ENCODE results near the gene MED27.

DNA sequence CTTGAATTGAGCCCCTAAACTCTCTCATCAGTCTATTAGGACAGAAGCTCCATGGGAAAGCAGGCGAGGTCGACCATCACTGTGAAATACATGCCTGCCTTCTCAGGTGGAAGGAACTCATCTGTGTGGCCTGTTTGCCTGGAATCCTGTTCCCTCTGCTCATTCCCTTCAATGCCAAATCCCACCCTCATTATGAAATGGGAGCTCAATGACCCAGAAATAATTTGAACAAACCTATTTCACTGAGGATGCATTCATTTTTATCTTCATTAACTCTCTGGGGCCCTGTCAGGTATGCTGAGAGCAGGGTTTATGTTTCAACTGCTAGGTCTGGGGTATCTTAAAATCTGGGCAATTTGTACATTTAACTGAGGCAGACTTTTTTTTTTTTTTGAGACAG is 142.2 kb downstream of the MED27 start:
- TF ChIP-seq, protein P1, sequence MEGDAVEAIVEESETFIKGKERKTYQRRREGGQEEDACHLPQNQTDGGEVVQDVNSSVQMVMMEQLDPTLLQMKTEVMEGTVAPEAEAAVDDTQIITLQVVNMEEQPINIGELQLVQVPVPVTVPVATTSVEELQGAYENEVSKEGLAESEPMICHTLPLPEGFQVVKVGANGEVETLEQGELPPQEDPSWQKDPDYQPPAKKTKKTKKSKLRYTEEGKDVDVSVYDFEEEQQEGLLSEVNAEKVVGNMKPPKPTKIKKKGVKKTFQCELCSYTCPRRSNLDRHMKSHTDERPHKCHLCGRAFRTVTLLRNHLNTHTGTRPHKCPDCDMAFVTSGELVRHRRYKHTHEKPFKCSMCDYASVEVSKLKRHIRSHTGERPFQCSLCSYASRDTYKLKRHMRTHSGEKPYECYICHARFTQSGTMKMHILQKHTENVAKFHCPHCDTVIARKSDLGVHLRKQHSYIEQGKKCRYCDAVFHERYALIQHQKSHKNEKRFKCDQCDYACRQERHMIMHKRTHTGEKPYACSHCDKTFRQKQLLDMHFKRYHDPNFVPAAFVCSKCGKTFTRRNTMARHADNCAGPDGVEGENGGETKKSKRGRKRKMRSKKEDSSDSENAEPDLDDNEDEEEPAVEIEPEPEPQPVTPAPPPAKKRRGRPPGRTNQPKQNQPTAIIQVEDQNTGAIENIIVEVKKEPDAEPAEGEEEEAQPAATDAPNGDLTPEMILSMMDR (tag by site-specific recombination; IDR thresholded peaks at IDR 0.05), result no peak
- TF ChIP-seq ZFHX2 (tag by site-specific recombination; conservative IDR thresholded peaks at IDR 0.05), result no peak
- TF ChIP-seq SP2 (tag by site-specific recombination; IDR thresholded peaks at IDR 0.05), result no peak
- TF ChIP-seq, protein P2, sequence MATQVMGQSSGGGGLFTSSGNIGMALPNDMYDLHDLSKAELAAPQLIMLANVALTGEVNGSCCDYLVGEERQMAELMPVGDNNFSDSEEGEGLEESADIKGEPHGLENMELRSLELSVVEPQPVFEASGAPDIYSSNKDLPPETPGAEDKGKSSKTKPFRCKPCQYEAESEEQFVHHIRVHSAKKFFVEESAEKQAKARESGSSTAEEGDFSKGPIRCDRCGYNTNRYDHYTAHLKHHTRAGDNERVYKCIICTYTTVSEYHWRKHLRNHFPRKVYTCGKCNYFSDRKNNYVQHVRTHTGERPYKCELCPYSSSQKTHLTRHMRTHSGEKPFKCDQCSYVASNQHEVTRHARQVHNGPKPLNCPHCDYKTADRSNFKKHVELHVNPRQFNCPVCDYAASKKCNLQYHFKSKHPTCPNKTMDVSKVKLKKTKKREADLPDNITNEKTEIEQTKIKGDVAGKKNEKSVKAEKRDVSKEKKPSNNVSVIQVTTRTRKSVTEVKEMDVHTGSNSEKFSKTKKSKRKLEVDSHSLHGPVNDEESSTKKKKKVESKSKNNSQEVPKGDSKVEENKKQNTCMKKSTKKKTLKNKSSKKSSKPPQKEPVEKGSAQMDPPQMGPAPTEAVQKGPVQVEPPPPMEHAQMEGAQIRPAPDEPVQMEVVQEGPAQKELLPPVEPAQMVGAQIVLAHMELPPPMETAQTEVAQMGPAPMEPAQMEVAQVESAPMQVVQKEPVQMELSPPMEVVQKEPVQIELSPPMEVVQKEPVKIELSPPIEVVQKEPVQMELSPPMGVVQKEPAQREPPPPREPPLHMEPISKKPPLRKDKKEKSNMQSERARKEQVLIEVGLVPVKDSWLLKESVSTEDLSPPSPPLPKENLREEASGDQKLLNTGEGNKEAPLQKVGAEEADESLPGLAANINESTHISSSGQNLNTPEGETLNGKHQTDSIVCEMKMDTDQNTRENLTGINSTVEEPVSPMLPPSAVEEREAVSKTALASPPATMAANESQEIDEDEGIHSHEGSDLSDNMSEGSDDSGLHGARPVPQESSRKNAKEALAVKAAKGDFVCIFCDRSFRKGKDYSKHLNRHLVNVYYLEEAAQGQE (tag by site-specific recombination; IDR thresholded peaks at IDR 0.05), result no peak
- TF ChIP-seq, protein P3, sequence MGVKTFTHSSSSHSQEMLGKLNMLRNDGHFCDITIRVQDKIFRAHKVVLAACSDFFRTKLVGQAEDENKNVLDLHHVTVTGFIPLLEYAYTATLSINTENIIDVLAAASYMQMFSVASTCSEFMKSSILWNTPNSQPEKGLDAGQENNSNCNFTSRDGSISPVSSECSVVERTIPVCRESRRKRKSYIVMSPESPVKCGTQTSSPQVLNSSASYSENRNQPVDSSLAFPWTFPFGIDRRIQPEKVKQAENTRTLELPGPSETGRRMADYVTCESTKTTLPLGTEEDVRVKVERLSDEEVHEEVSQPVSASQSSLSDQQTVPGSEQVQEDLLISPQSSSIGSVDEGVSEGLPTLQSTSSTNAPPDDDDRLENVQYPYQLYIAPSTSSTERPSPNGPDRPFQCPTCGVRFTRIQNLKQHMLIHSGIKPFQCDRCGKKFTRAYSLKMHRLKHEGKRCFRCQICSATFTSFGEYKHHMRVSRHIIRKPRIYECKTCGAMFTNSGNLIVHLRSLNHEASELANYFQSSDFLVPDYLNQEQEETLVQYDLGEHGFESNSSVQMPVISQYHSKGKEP (tag by site-specific recombination; IDR thresholded peaks at IDR 0.05), result no peak
- TF ChIP-seq ZNF121 (tag by site-specific recombination; IDR thresholded peaks at IDR 0.05), result no peak
- TF ChIP-seq ZNF529 (tag by site-specific recombination; IDR thresholded peaks at IDR 0.05; ENCODE audit: insufficient replicate concordance), result no peak
- no peak for TF ChIP-seq GLI4 (tag by site-specific recombination; IDR thresholded peaks at IDR 0.05)
- TF ChIP-seq BCL11A (tag by site-specific recombination; IDR thresholded peaks at IDR 0.05; ENCODE audit: low read depth), result no peak
- TF ChIP-seq ZNF561 (tag by site-specific recombination; IDR thresholded peaks at IDR 0.05; ENCODE audit: borderline replicate concordance), result no peak
- TF ChIP-seq SCRT1 (tag by site-specific recombination; IDR thresholded peaks at IDR 0.05; ENCODE audit: borderline replicate concordance), result no peak
- no peak for TF ChIP-seq ZBTB7A (tag by site-specific recombination; IDR thresholded peaks at IDR 0.05; ENCODE audit: low read depth)

Data from HEK293 (cell line).